ENCODE measurements around the gene CALHM5.
A peak's percentile ranks its signal among the peaks of the same experiment; 100 is the strongest.
"Not testable (repeated sequence)": the region's sequence is repeated elsewhere in the genome, so short reads cannot be mapped to it uniquely, and the experiment has no call there.

CALHM5 gene

DNA sequence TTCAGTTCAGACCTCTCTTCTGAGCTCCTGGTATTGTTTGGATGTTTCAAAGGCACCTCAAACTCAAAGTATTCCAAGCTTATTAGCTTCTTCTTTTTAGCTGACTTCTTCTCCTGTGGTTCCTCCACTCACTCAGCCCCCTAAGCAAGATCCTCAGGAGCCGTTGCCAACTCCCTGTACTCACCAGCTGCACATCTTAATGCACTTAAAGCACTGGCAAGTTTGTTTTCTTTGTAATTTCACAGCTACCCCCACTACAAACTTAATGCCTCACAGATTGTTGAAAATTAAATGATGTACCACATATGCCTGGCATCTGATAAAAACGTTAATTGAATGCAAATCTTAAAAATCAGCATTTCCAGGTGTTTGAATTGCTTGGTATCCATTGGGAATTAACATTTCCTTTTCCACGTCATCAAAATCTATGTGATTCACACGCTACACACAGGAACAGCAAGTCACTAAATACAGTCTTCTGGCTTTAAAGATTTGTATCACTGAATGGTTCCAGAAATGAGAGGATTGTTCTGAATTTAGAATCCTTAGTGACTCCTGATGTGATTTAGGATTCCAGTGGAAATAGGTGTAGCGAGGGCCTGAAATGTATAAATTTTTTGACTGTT, 25.8 kb upstream of the CALHM5 start:
- TF ChIP-seq JUND (IDR thresholded peaks at IDR 0.05; ENCODE audit: low read depth), result no peak
- in situ Hi-C loops (cut with HindIII; ENCODE audit: low pct_unique_long_range_greater_than_20kb, low sequenced_read_pairs), result no loop called here
- no peak for DNase-seq (ENCODE audit: low read depth in 1 of 2, low spot score in 1 of 2)

DNA sequence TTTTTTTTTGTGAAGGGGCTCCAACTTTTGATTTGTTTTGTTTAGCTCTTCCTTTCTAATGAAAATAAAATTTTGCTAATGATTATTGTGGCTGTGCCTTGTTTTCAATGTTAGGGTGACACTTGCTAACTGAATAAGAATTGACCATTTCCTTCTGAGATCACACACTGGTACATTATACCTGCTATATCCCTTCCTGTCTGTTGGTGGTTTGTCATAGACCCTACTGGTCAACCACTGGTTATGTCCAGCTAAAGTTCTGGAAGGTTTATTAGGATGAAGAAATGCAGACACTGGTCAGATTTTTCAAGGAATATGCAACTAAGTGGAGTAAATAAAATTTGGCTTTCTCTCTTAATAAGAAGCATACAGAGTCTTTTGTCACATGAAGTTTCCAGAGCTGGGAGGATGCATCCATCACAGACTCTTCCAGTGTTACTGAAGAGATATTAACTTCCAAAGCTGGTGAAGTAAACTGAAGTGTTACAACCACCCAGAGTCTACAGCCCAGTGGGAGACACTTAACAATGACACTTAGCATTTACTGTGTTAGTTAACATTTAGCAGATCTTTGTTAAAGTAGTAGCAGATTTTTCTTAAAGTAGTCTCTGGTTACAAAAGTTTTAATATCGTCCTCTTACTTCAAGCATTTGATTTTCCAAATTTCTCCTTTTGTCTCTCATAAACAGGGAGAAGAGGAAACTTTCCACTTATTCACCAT, 19.7 kb upstream of the CALHM5 start:
- in situ Hi-C loops (cut with HindIII; ENCODE audit: low pct_unique_long_range_greater_than_20kb, low sequenced_read_pairs), result no loop called here
- TF ChIP-seq JUND (IDR thresholded peaks at IDR 0.05; ENCODE audit: low read depth), result no peak
- DNase-seq (ENCODE audit: low read depth in 1 of 2, low spot score in 1 of 2), result no peak

DNA sequence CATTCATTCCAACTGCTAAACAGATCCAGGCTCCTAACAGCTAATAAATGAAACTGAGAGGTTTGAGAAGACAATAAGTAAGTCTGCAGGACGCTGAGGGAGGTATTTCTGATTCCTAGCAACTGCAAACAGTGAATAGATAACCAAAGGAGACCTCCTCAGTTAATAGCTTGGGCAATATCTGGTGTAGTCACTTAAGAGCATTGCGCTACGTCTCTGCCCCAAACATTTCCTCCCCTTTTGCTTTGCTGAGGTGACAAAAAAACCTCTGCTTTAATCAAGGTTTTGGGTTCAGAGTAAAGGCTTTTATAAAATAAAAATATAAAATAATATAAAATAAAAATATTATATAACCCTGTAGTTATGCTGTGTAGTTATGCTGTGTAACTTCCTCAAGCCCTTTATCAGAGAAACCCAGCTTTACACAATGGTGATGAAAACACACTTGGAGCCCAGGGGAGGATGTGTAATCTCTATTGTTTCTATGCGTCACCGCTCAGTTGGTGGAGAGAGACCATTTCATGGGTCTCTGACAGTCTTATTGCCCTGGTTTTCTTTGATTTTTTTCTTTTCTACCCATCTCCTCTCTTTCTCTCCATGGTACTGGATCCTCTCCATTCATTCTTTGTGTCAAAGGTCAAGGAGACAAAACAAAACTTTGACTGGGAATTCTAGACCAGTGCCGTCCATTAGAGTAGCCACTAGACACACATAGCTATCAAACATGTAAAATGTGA, 18.9 kb upstream of the CALHM5 start:
- no peak for DNase-seq (ENCODE audit: low read depth in 1 of 2, low spot score in 1 of 2)
- no peak for TF ChIP-seq JUND (IDR thresholded peaks at IDR 0.05; ENCODE audit: low read depth)
- in situ Hi-C loops (cut with HindIII; ENCODE audit: low pct_unique_long_range_greater_than_20kb, low sequenced_read_pairs), result no loop called here

DNA sequence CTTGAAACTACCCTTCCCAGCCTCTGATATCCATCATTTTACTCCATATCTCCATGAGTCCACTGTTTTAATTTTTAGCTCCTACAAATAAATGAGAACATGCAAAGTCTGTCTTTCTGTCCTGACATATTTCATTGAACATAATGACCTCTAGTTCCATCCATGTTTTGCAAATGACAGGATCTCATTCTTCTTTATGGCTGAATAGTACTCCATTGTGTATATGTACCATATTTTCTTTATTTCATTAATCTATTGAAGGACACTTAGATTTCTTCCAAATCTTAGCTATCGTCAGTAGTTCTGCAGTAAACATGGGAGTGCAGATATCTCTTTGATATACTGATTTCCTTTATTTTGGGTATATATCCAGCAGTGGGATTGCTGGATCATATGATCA, 16.3 kb upstream of the CALHM5 start:
- in situ Hi-C loops (cut with HindIII; ENCODE audit: low pct_unique_long_range_greater_than_20kb, low sequenced_read_pairs); DNase-seq (ENCODE audit: low read depth in 1 of 2, low spot score in 1 of 2): not testable (repeated sequence)

DNA sequence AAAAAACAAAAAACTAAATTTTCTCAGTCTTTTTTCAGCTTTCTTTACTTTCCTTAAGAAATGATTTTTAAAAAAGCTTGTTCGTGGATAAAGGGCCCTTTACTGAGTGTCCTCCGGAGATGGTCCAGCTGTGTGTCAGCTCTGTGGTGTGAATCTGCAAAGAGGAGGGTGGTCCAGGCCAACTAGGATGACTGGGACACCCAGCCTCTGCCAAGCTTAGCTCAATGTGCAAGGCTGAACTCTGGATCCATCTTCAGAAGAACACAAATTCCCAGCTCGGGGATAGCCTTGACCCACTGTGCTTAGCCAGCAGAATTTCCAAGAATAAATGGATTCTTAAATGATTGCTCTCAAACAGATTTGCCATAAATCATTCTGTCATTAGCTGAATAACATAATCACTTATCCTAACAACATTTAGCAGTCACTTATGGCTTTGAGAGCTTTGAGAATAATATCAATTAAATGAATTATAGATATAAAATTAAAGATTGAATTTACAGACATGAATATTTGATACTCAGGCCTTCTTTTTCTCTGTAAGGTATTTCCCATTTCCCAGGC, 14.2 kb upstream of the CALHM5 start:
- in situ Hi-C loops (cut with HindIII; ENCODE audit: low pct_unique_long_range_greater_than_20kb, low sequenced_read_pairs), result no loop called here
- DNase-seq (ENCODE audit: low read depth in 1 of 2, low spot score in 1 of 2), result no peak
- no peak for TF ChIP-seq JUND (IDR thresholded peaks at IDR 0.05; ENCODE audit: low read depth)

DNA sequence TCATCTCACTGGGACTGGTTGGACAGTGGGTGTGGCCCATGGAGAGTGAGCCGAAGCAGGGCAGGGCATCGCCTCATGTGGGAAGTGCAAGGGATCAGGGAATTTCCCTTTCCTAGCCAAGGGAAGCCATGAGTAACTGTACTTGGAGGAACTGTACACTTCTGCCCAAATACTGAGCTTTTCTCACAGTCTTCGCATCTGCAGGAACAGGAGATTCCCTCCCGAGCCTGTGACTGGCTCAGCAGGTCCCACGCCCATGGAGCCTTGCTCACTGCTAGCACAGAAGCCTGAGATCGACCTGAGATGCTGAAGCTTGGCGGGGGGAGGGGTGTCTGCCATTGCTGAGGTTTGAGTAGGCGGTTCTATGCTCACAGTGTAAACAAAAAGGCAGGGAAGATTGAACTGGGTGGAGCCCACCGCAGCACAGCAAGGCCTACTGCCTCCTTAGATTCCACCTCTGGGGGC, 10.4 kb upstream of the CALHM5 start:
- in situ Hi-C loops (cut with HindIII; ENCODE audit: low pct_unique_long_range_greater_than_20kb, low sequenced_read_pairs), result no loop called here
- TF ChIP-seq JUND (IDR thresholded peaks at IDR 0.05; ENCODE audit: low read depth), result no peak
- peak in 1 of 2 experiments; percentile 15 for DNase-seq (ENCODE audit: low read depth in 1 of 2, low spot score in 1 of 2)

DNA sequence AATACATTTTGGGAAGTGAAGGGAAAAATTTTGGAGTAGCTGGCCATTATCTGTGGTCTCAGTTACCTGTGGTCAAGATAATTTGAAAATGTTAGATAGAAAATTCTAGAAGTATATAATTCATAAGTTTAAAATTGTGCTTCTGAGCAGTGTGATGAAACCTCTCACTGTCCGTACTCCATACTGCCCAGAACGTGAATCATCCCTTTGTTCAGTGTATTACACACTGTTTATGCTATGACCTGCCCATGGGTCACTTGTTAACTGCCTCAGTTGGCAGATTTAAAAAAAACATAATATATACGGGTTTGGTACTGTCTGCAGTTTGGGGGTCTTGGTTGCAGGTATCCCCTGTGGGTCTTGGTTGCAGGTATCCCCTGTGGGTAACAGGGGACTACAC, 4.1 kb upstream of the CALHM5 start:
- no peak for TF ChIP-seq JUND (IDR thresholded peaks at IDR 0.05; ENCODE audit: low read depth)
- DNase-seq (ENCODE audit: low read depth in 1 of 2, low spot score in 1 of 2), result no peak
- in situ Hi-C loops (cut with HindIII; ENCODE audit: low pct_unique_long_range_greater_than_20kb, low sequenced_read_pairs), result no loop called here

DNA sequence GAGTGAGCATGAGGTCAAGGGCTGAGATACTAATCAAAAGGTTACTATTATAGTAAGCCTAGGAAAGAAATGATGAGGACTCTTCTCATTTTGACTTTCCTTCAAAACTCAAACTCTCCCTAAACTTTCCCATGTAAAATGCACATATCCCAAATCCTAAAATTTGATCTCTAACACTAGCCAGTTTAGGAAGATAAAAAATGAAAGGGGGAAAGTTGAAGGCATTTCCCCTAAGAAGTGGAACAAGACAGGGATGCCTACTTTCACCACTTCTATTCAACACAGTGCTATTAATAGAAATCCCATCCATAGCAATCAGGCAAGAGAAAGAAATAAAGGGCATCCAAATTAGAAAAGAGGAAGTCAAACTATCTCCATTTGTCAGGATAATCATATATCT, 2.9 kb upstream of the CALHM5 start:
- TF ChIP-seq JUND (IDR thresholded peaks at IDR 0.05; ENCODE audit: low read depth), result no peak
- in situ Hi-C loops (cut with HindIII; ENCODE audit: low pct_unique_long_range_greater_than_20kb, low sequenced_read_pairs), result no loop called here

DNA sequence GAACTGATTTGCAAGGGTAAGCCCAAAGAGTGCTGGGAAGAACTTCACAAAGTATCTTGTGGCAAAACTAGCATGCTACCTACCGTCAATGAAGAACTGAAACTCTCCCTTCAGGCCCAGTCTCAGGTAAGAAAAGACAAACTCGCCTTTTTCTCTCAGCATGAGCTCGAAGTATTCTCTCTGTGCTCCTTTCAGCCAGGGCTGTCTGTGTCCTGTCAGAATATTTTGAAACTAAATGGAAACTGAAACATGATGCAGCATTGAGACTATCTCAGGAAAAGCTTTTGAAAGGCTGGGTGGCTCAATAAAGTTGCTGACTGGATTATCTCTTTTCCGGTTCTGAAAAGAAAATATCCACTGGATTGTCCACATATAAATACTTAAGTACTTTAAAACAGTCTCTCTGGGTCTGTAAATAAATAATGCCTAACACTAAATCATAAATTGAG, 696 bp downstream of the CALHM5 start:
- no peak for TF ChIP-seq JUND (IDR thresholded peaks at IDR 0.05; ENCODE audit: low read depth)
- in situ Hi-C loops (cut with HindIII; ENCODE audit: low pct_unique_long_range_greater_than_20kb, low sequenced_read_pairs), result no loop called here
- DNase-seq (ENCODE audit: low read depth in 1 of 2, low spot score in 1 of 2), result no peak

More for the DNA sequence above, 2.9 kb upstream of the CALHM5 start:
- DNase-seq (ENCODE audit: low read depth in 1 of 2, low spot score in 1 of 2), result no peak

DNA sequence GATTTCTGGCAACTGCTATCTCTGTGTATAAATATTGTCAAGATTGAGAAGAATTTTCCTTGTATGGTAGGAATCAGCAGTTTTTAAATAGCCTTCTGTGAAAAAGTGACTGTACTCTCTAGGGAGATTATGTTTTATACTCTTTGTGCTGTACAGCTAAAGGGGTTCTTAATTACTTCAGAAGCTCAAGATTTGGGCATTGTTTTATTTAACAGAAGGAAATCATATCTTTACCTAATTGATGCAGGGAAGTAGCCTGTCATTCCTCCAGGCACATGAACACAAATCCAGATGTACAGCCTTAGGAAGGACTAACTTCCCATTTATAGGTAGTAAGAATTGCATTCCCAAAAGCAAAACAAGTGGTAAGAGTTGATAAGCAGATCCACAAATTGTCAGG, 1.3 kb downstream of the CALHM5 start:
- in situ Hi-C loops (cut with HindIII; ENCODE audit: low pct_unique_long_range_greater_than_20kb, low sequenced_read_pairs), result no loop called here
- TF ChIP-seq JUND (IDR thresholded peaks at IDR 0.05; ENCODE audit: low read depth), result no peak
- DNase-seq (ENCODE audit: low read depth in 1 of 2, low spot score in 1 of 2), result no peak

DNA sequence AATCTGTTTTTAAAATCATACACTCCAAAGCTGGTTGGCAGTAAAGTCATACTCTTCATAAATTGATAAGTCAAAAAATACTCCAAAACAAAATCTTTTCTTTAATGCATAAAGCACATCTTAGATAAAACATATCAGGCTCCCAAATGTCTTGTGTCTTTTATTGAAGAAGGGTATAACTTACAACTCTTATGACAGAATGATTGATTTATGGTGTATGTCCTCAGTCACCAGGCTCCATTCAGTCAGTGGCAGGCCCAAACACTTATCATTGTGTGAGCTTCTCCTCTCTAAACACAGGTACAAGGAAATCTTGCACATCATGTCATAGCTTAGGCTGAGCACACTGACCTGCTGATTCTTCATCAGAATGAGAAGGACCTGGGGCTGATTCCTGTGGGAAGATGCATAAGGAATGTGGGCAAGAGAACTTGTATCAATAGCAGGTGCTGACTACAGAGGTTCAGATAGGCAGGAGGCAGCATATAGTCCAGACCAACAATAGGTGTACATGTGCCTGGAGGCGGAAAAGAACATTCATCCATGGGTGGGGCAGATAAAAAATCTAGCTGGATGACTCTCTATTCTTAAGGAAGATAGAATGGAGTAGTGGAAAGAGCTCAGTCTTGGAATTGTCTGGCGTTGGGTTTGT, 1.9 kb downstream of the CALHM5 start:
- TF ChIP-seq JUND (IDR thresholded peaks at IDR 0.05; ENCODE audit: low read depth), result no peak
- in situ Hi-C loops (cut with HindIII; ENCODE audit: low pct_unique_long_range_greater_than_20kb, low sequenced_read_pairs), result no loop called here
- DNase-seq (ENCODE audit: low read depth in 1 of 2, low spot score in 1 of 2), result no peak

DNA sequence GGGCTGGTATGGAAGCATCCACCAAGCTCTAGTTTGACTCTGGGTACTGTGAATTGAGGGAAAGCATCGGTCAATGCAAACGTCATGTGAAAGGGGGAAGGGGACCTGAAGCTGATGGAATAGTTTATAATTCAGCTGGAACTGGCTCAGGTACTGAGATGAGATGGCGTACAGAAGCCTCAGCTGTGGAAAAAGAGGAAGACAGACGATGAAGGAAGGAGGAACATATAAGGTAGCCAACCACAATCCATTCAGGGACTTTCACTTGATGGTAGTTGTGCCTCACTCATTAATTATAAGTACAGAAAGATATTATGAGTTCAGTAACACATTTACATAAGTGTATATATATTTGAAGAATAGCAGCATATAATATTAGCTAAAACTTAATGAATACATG, 2.7 kb downstream of the CALHM5 start:
- TF ChIP-seq JUND (IDR thresholded peaks at IDR 0.05; ENCODE audit: low read depth), result no peak
- in situ Hi-C loops (cut with HindIII; ENCODE audit: low pct_unique_long_range_greater_than_20kb, low sequenced_read_pairs), result no loop called here

More for the DNA sequence above, 2.7 kb downstream of the CALHM5 start:
- DNase-seq (ENCODE audit: low read depth in 1 of 2, low spot score in 1 of 2), result no peak
